ENCODE measurements around the gene CD1B. TPM values are rescaled to one million over a fixed set of nuclear protein-coding genes. Genes with fewer than 3 reads are reported as not detected.
A peak's percentile ranks its signal among the peaks of the same experiment; 100 is the strongest.

The CD1B gene
- total RNA-seq, 1 donor from 2014 or later = not detected

DNA sequence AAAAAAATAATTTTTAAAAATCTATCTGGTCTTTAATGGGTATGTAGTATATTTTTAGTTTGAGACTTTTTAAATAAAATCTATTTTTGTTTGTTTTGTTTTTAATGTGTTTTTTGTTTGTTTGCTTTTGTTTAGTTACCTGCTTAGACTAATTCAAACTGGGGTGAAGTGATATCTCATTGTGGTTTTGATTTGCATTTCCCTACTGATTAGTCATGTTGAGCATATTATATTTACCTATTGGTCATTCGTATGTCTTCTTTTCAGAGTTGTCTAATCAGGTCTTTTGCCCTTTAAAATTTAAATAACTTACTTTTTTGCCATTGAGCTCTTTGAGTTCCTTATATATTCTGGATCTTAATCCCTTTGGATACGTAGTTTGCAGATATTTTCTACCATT, 20.3 kb downstream of the CD1B start:
- Mint-ChIP-seq H3K36me3 (ENCODE audit: low read depth) (peaks cover 3% of the 10 kb centered on the region), H3K4me1 (peaks cover 21% of the 10 kb centered on the region), H3K27ac (no peak overlapping the region), H3K9me3 (peaks cover 9% of the 10 kb centered on the region), H3K4me3 (no peak overlapping the region), H3K27me3 (no peaks in the 10 kb centered on the region)
- ATAC-seq (ENCODE audit: low read depth) (no peak), DNase-seq (no peak)
- ChIA-PET CTCF (no interaction called here), POLR2A (interaction anchor here (0.7 kb wide), 1 partner anchor 24 kb away, joined by 5 read pairs; no protein-coding TSS in a partner anchor)
- intact Hi-C loops (cut with micrococcal nuclease) = no loop called here
- TF ChIP-seq, protein P1, sequence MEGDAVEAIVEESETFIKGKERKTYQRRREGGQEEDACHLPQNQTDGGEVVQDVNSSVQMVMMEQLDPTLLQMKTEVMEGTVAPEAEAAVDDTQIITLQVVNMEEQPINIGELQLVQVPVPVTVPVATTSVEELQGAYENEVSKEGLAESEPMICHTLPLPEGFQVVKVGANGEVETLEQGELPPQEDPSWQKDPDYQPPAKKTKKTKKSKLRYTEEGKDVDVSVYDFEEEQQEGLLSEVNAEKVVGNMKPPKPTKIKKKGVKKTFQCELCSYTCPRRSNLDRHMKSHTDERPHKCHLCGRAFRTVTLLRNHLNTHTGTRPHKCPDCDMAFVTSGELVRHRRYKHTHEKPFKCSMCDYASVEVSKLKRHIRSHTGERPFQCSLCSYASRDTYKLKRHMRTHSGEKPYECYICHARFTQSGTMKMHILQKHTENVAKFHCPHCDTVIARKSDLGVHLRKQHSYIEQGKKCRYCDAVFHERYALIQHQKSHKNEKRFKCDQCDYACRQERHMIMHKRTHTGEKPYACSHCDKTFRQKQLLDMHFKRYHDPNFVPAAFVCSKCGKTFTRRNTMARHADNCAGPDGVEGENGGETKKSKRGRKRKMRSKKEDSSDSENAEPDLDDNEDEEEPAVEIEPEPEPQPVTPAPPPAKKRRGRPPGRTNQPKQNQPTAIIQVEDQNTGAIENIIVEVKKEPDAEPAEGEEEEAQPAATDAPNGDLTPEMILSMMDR (IDR thresholded peaks at IDR 0.05) = no peak

DNA sequence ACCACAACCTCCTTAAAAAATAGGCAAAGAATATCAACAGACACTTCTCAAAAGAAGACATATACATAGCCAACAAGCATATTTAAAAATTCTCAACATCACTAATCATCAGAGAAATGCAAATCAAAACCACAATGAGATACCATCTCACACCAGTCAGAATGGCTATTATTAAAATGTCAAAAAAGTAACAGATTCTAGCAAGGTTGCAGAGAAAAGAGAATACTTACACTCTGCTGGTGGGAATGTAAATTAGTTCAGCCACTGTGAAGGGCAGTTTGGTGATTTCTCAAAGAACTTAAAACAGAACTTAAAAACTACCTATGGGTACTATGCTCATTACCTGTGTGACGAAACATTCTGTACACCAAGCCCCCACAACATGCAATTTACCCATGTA, 20.7 kb downstream of the CD1B start:
- TF ChIP-seq, protein P1 (IDR thresholded peaks at IDR 0.05) = no peak
- POLR2A ChIA-PET = interaction anchor here (0.7 kb wide), 1 partner anchor 24 kb away, joined by 5 read pairs; no protein-coding TSS in a partner anchor
- Mint-ChIP-seq H3K27me3 (no peaks in the 10 kb centered on the region), H3K4me3 (peak overlapping the region; percentile 55), H3K9me3 (peaks cover 9% of the 10 kb centered on the region), H3K36me3 (ENCODE audit: low read depth) (peaks cover 3% of the 10 kb centered on the region), H3K4me1 (peaks cover 21% of the 10 kb centered on the region), H3K27ac (no peak overlapping the region)
- intact Hi-C loops (cut with micrococcal nuclease) = no loop called here
- CTCF ChIA-PET = no interaction called here
- DNase-seq = no peak
- no peak for ATAC-seq (ENCODE audit: low read depth)

DNA sequence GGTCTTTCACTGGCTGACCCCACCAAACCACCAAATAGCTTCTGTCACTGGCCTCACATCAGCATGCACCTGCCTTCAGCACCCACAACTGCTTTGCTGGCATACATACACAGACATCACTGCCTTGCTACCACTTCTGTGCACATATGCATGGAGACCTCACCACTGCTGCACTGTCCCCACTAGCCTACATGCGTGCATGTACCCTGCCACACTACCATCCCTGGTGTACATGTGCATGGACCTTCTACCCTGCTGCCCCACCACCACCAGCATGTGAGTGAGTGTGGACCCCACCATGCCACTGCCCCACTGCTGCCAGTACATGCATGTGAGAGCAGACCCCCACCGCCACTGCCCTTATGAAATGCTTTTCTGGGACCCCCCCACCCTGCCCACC, 35.5 kb downstream of the CD1B start:
- Mint-ChIP-seq H3K36me3 (ENCODE audit: low read depth) (peaks cover 11% of the 10 kb centered on the region), H3K4me1 (peaks cover 7% of the 10 kb centered on the region), H3K27me3 (no peaks in the 10 kb centered on the region), H3K27ac (no peak overlapping the region), H3K9me3 (peaks cover 10% of the 10 kb centered on the region), H3K4me3 (no peak overlapping the region)
- DNase-seq (no peak), ATAC-seq (ENCODE audit: low read depth) (no peak)
- TF ChIP-seq, protein P1 (IDR thresholded peaks at IDR 0.05) = no peak
- ChIA-PET POLR2A (interaction anchor here (0.7 kb wide), 1 partner anchor 9 kb away, joined by 6 read pairs; no protein-coding TSS in a partner anchor), CTCF (interaction anchor here (1.4 kb wide), 1 partner anchor 34 kb away, joined by 4 read pairs; no protein-coding TSS in a partner anchor)
- intact Hi-C loops (cut with micrococcal nuclease) = no loop called here

DNA sequence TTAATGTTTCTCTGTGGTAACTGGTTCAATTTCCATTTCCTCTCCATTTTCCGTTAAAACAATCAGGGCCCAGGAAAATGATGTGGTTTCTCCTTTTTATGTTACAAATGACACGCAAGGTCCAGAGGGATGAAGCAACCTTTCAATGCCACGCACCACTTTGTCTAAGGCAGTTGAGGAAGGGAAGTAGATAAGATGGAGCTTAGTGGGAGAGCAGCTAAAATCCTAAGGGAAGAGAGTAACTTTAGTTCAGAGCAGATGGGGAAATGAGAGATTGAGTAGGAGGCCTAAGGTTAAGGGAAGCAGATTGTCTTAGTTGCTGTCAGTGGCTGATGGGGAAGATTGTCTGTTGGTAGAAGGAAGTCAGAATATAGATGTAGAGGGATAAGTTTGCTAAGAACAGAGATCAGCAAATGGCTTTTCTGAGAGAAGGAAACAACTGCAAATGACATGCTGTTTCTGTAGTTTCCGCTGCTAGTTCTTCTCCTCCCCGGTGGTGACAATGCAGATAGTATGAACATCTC, 40.9 kb downstream of the CD1B start:
- TF ChIP-seq, protein P1 (IDR thresholded peaks at IDR 0.05) = no peak
- Mint-ChIP-seq H3K4me3 (no peak overlapping the region), H3K36me3 (ENCODE audit: low read depth) (peaks cover 2% of the 10 kb centered on the region), H3K4me1 (peaks cover 34% of the 10 kb centered on the region), H3K9me3 (no peaks in the 10 kb centered on the region), H3K27ac (no peak overlapping the region), H3K27me3 (no peaks in the 10 kb centered on the region)
- no peak for ATAC-seq (ENCODE audit: low read depth)
- DNase-seq = no peak
- intact Hi-C loops (cut with micrococcal nuclease) = loop anchor here (2.0 kb wide), 1 partner anchor 16 kb away; no protein-coding TSS in a partner anchor
- ChIA-PET CTCF (interaction anchor here (1.0 to 2.4 kb wide), 2 partner anchors 39 to 86 kb away, joined by 6 to 16 read pairs; no protein-coding TSS in a partner anchor), POLR2A (interaction anchor here (0.8 to 0.9 kb wide), 2 partner anchors 22 to 40 kb away, joined by 3 read pairs; partner anchors contain the start of gene CD1B)

DNA sequence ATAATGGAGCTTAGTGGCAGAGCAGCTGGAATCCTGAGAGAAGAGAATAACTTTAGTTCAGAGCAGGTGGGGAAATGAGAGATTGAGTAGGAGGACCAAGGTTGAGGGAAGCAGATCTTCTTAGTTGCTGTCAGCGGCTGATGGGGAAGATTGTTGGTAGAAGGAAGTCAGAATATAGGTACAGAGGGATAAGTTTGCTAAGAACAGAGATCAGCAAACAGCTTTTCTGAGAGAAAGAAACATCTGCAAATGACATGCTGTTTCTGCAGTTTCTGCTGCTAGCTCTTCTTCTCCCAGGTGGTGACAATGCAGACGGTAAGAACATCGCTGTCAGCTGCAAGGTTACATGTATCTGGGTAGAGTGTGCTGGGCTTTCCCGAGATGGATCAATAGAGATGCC, 41.5 kb downstream of the CD1B start, which contains the start of gene CD1C:
Gene CD1C (plus strand): TSS at position 113 of the 400 bp plus-strand sequence. CDS start 142 bp downstream, at position 255.
- peaks cover 40% of the 10 kb centered on the region for H3K4me1 Mint-ChIP-seq
- no peak within 1 kb of the TSS for H3K4me3 Mint-ChIP-seq
- TF ChIP-seq, protein P1 (IDR thresholded peaks at IDR 0.05) = no peak
- H3K9me3 Mint-ChIP-seq = no peaks in the 10 kb centered on the region
- POLR2A ChIA-PET = interaction anchor here (0.8 to 0.9 kb wide), 2 partner anchors 23 to 41 kb away, joined by 3 read pairs; partner anchors contain the start of gene CD1B
- CTCF ChIA-PET = interaction anchor here (1.0 to 2.4 kb wide), 2 partner anchors 40 to 86 kb away, joined by 6 to 16 read pairs; no protein-coding TSS in a partner anchor
- H3K27ac Mint-ChIP-seq = no peak within 1 kb of the TSS
- DNase-seq (no peak), ATAC-seq (ENCODE audit: low read depth) (no peak)
- intact Hi-C loops (cut with micrococcal nuclease) = loop anchor here (2.0 to 10.0 kb wide), 3 partner anchors 15 to 705 kb away; no protein-coding TSS in a partner anchor
- H3K27me3 Mint-ChIP-seq = no peaks in the 10 kb centered on the region
- peaks cover 2% of the 10 kb centered on the region for H3K36me3 Mint-ChIP-seq (ENCODE audit: low read depth)

All from activated B cell treated with CpG ODN at 0.5 μM for 24 hours (primary cell).